Thoracic aorta (tissue), 2 donors: ENCODE measurements around the gene ZNF423. TPM values are rescaled to one million over a fixed set of nuclear protein-coding genes. Genes with fewer than 3 reads are reported as not detected.

Experiments
- ATAC-seq: fragments of 150-250 bp; one replicate; pipeline ENCODE4 v1.8.0; 2017; ENCODE audit warnings: low read depth; ENCODE audit not compliant: insufficient number of reproducible peaks, low FRiP score
- DNase-seq: peaks from one replicate; pipeline ENCODE4 v3.0.0-alpha.2; 2020; ENCODE audit warnings: low spot score
- H3K27ac ChIP-seq, 2 donors: fragments of 200-600 bp; sonication (generic); 1 replicate in 1 of 2; 2 replicates in 1 of 2; pipeline ENCODE4 v1.5.1; 2016; ENCODE audit warnings: mild to moderate bottlenecking in 2 of 2, moderate library complexity in 2 of 2
- H3K27me3 ChIP-seq: fragments of 200-600 bp; sonication (generic); replicated peaks from 2 replicates; pipeline ENCODE4 v1.6.0; 2016; ENCODE audit warnings: mild to moderate bottlenecking; ENCODE audit not compliant: insufficient read depth
- H3K36me3 ChIP-seq: fragments of 200-600 bp; sonication (generic); one replicate; pipeline ENCODE4 v1.5.1; 2016
- H3K4me1 ChIP-seq, 2 donors: fragments of 200-600 bp; sonication (generic); 1 replicate in 1 of 2; 2 replicates in 1 of 2; pipeline versions ENCODE4 v1.5.1 to v1.6.0; 2016; ENCODE audit warnings: low read depth in 2 of 2, mild to moderate bottlenecking in 1 of 2; ENCODE audit not compliant: control insufficient read depth in 1 of 2
- H3K4me3 ChIP-seq: fragments of 200-600 bp; sonication (generic); 2 replicates; pipeline ENCODE4 v1.5.1; 2016; ENCODE audit warnings: mild to moderate bottlenecking
- H3K9me3 ChIP-seq: fragments of 200-600 bp; sonication (generic); 2 replicates; pipeline ENCODE4 v1.5.1; 2016
- total RNA-seq, 2 donors: library from RNA; depleted of rRNA; stranded (reverse); fragments of >200 nt; gene quantifications; one replicate each; pipeline versions ENCODE4 v1.1.0 to v1.2.3, GENCODE V29; 2016
- TF ChIP-seq, protein P1 (sequence below): fragments of 200-600 bp; sonication (generic); IDR thresholded peaks from one replicate; pipeline ENCODE4 v1.5.1; 2019; ENCODE audit warnings: antibody characterized with exemption

Gene ZNF423
- total RNA-seq, 2 donors from 2014 or later: 16.2 to 22.9 TPM

DNA sequence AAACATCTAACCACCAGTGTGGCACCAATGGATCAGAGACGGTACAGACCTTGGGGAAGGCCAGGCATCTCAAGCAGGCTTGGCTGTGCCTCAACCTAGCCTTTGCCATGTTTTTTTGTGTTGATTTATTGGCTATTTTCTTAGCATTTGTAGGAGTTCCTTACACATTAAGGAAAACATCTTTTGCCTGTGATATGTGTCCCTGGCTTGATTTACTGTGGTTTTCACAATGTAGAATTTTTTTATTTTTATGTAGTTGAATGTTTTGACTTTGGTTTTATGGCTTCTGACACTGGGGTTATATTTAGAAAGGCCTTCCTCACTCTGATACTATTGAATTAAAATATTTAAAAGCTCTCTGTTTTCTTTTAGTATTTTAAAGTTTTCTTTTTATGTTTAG lies 132.6 kb downstream of the ZNF423 start:
- no peak for DNase-seq
- H3K27me3 ChIP-seq: no peaks in the 10 kb centered on the region
- H3K27ac ChIP-seq: no peak overlapping the region
- H3K4me3 ChIP-seq: no peak overlapping the region
- no peaks in the 10 kb centered on the region for H3K9me3 ChIP-seq
- no peak for ATAC-seq
- TF ChIP-seq, protein P1, sequence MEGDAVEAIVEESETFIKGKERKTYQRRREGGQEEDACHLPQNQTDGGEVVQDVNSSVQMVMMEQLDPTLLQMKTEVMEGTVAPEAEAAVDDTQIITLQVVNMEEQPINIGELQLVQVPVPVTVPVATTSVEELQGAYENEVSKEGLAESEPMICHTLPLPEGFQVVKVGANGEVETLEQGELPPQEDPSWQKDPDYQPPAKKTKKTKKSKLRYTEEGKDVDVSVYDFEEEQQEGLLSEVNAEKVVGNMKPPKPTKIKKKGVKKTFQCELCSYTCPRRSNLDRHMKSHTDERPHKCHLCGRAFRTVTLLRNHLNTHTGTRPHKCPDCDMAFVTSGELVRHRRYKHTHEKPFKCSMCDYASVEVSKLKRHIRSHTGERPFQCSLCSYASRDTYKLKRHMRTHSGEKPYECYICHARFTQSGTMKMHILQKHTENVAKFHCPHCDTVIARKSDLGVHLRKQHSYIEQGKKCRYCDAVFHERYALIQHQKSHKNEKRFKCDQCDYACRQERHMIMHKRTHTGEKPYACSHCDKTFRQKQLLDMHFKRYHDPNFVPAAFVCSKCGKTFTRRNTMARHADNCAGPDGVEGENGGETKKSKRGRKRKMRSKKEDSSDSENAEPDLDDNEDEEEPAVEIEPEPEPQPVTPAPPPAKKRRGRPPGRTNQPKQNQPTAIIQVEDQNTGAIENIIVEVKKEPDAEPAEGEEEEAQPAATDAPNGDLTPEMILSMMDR: no peak
- no peaks in the 10 kb centered on the region for H3K36me3 ChIP-seq
- peaks cover 0 to 11% of the 10 kb centered on the region in 2 donors for H3K4me1 ChIP-seq

DNA sequence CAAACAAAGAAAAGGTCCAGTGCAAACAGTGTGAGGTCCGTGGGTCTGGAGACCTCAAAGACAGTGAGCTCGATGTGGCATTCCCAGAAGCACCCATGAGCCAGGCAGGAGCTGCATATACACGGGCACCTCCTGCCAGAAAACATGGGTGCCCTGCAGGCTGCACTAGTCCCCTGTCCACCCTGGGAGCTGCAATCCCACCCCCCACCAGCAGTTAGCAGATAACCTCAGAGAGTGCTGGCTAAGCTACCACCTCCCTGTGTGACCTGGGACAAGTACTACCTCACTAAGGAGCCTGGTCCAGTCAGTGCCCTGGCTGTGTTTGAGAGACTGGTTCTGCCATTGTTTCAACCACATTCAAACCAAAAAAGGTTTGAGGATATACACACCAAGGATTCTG lies 135.7 kb downstream of the ZNF423 start:
- Histone ChIP-seq H3K4me1 (peaks cover 0 to 17% of the 10 kb centered on the region in 2 donors), H3K27ac (no peak overlapping the region), H3K27me3 (no peaks in the 10 kb centered on the region), H3K9me3 (no peaks in the 10 kb centered on the region), H3K4me3 (no peak overlapping the region), H3K36me3 (no peaks in the 10 kb centered on the region)
- TF ChIP-seq, protein P1: no peak
- DNase-seq (no peak), ATAC-seq (no peak)

DNA sequence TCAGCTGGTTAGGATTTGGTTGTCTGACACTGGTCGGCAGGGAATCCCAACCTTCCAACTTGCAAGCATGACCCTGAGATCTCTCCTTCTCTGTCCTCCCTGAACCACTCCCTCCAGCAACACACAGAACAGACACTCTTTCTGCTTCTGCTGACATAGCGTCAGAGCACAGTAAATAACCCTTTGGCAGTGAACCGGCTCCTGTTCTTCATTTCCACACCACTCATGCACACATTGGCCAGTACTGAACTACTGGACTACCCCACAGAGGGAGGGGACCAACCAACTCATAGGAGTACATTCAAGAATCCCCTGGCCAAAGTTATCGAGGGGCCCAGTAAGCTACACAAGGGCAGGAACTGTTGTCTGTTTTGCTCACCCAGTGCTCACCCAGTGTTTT lies 138.2 kb downstream of the ZNF423 start:
- TF ChIP-seq, protein P1: no peak

DNA sequence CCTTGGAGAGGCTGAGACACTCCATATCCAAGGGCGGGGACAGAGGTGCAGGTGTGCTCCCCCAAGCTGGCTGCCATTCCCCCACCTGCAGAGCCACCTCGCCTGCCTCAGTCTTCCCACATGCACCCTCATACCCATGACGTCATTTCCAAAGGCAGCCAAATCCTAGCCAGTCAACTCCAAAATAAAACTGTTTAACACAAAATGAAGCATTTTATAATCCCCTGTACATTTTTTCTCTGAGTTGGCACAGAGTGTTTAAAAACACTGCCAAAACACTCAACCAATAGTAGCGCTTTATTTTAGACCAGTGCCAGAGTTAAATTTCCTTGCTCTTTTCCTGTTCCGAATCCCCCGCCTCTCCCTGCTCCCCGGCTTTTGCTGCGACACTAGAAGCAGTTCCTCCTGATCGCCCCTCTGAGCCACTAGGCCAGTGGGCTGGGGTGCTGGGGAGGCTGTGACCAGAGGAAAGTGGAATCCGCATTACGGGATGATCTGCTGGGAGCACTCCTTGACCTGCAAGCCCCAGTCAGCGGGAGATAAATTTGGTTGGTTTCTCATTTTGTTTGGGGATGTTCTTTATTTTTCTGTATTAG lies 139.5 kb downstream of the ZNF423 start:
- peaks cover 0 to 7% of the 10 kb centered on the region in 2 donors for H3K4me1 ChIP-seq
- ATAC-seq: no peak
- no peaks in the 10 kb centered on the region for H3K36me3 ChIP-seq
- no peaks in the 10 kb centered on the region for H3K27me3 ChIP-seq
- TF ChIP-seq, protein P1: no peak
- no peak for DNase-seq
- no peak overlapping the region for H3K27ac ChIP-seq
- no peaks in the 10 kb centered on the region for H3K9me3 ChIP-seq
- no peak overlapping the region for H3K4me3 ChIP-seq

More for the DNA sequence above, 138.2 kb downstream of the ZNF423 start:
- Histone ChIP-seq H3K9me3 (no peaks in the 10 kb centered on the region), H3K36me3 (no peaks in the 10 kb centered on the region), H3K27ac (no peak overlapping the region), H3K4me1 (peaks cover 0 to 7% of the 10 kb centered on the region in 2 donors), H3K4me3 (no peak overlapping the region), H3K27me3 (no peaks in the 10 kb centered on the region)
- ATAC-seq (no peak), DNase-seq (no peak)

DNA sequence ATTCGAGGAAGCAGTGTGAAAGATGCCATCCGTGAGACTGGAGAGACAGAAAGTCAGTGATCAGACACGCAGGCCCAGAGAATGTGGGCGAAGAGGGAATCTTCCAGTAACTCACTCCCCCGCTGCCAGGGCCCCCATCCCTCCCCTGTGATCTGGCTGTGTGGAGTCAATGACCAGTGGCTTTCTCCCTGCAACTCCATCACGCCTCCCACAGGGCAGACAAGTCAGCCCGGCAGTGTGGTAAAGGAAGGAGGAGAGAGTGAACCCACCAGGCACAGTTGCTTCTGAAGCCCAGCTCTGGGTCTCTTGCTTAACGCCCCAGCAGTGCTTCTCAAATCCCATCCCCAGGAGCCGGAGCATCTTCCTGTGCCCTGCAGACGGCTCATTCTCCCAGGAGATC lies 142.1 kb downstream of the ZNF423 start:
- Histone ChIP-seq H3K4me3 (no peak overlapping the region), H3K4me1 (peaks cover 0 to 7% of the 10 kb centered on the region in 2 donors), H3K36me3 (no peaks in the 10 kb centered on the region), H3K9me3 (no peaks in the 10 kb centered on the region), H3K27ac (no peak overlapping the region), H3K27me3 (no peaks in the 10 kb centered on the region)
- DNase-seq (no peak), ATAC-seq (no peak)
- TF ChIP-seq, protein P1: no peak
